K562 (cell line): Measurements from ENCODE around the gene B4GALNT3. TPM values are rescaled to one million over a fixed set of nuclear protein-coding genes. Genes with fewer than 3 reads are reported as not detected.

Source experiments
- ATAC-seq: fragments of 200-7000 bp; cut with Tn5 transposase; 3 replicates; pipeline ENCODE4 v1.9.1; 2020; ENCODE audit warnings: moderate library complexity
- BruUV-seq: library from RNA; stranded (reverse); fragments of 400-500 nt; replicated peaks from 2 replicates; lab custom pipeline; 2021; lab: Mats Ljungman, UMichigan
- CTCF ChIA-PET: fragments of 300-600 bp; formaldehyde crosslinking; extraction: SDS; loops from one replicate; lab custom pipeline; 2021; ENCODE audit warnings: low intra/inter-chr PET ratio; lab: Yijun Ruan, JAX
- POLR2A ChIA-PET: fragments of 300-600, 350-650 bp; sonication (Branson Sonifier 250); formaldehyde crosslinking; extraction: SDS; loops from one replicate; lab custom pipeline; 2021; ENCODE audit warnings: antibody characterized with exemption, inconsistent platforms; lab: Yijun Ruan, JAX
- DNase-seq, 4 experiments: peaks; one replicate each; pipeline versions ENCODE4 v3.0.0 to v3.0.0-alpha.2; 2011 to 2018; ENCODE audit warnings: low spot score in 3 of 4, mixed read lengths in 3 of 4; ENCODE audit errors: extremely low read depth in 1 of 4
- FAIRE-seq: peaks from 2 replicates; lab custom pipeline; 2011; peaks lifted over from hg19 to GRCh38; lab: Jason Lieb, UNC
- H2AFZ ChIP-seq: 2 replicates; pipeline ENCODE4 v1.6.0; 2011; ENCODE audit warnings: low read depth, low read length, control low read depth, inconsistent platforms
- H3K27ac ChIP-seq: fragments of 200-600 bp; 3 replicates; pipeline ENCODE4 v1.8.0; 2011; ENCODE audit warnings: low read depth, mild to moderate bottlenecking, control low read depth, inconsistent platforms, low read length, moderate library complexity, mixed read lengths; ENCODE audit errors: extremely low read depth
- H3K27me3 ChIP-seq, 2 experiments: fragments of 300-600 bp in 1 of 2; 2 replicates in 1 of 2; 3 replicates in 1 of 2; pipeline versions ENCODE4 v1.6.0 to v1.8.0; 2011; ENCODE audit warnings: inconsistent platforms in 2 of 2, low read length in 2 of 2, mild to moderate bottlenecking in 1 of 2, mixed read lengths in 1 of 2, moderate library complexity in 1 of 2; ENCODE audit not compliant: control insufficient read depth in 2 of 2, insufficient read depth in 2 of 2
- H3K36me3 ChIP-seq: fragments of 300-600 bp; 3 replicates; pipeline ENCODE4 v1.8.0; 2011; ENCODE audit warnings: mild to moderate bottlenecking, low read length, inconsistent platforms; ENCODE audit not compliant: control insufficient read depth, insufficient read depth
- H3K4me1 ChIP-seq, 2 experiments: fragments of 200-600 bp in 1 of 2; replicated peaks in 1 of 2; 2 replicates in 1 of 2; 3 replicates in 1 of 2; pipeline versions ENCODE4 v1.5.1 to v1.8.0; 2011; ENCODE audit warnings: inconsistent platforms in 2 of 2, low read length in 2 of 2, mild to moderate bottlenecking in 1 of 2, mixed read lengths in 1 of 2, moderate library complexity in 1 of 2; ENCODE audit not compliant: control insufficient read depth in 2 of 2, insufficient read depth in 2 of 2
- H3K4me2 ChIP-seq: 2 replicates; pipeline ENCODE4 v1.6.1; 2011; ENCODE audit warnings: low read length, control low read depth, inconsistent platforms, mixed read lengths; ENCODE audit not compliant: insufficient read depth
- H3K4me3 ChIP-seq: fragments of 200-600 bp; sonication (generic), shearing (Covaris generic); 2 replicates; pipeline ENCODE4 v1.5.1; 2016; ENCODE audit warnings: control low read depth, inconsistent platforms
- H3K79me2 ChIP-seq: fragments of 200-600 bp; 3 replicates; pipeline ENCODE4 v1.8.0; 2011; ENCODE audit warnings: low read length, inconsistent platforms; ENCODE audit not compliant: control insufficient read depth, insufficient read depth
- H3K9ac ChIP-seq, 2 experiments: 2 replicates each; pipeline versions ENCODE4 v1.6.0 to v1.6.1; 2011; ENCODE audit warnings: low read depth in 2 of 2, low read length in 2 of 2, control low read depth in 1 of 2, inconsistent platforms in 1 of 2, mild to moderate bottlenecking in 1 of 2, mixed read lengths in 1 of 2; ENCODE audit not compliant: insufficient read depth in 1 of 2
- H3K9me1 ChIP-seq: one replicate; pipeline ENCODE4 v1.6.0; 2011; ENCODE audit warnings: inconsistent platforms, mild to moderate bottlenecking, low read length, moderate library complexity; ENCODE audit not compliant: control insufficient read depth, insufficient read depth
- H3K9me3 ChIP-seq: replicated peaks from 2 replicates; pipeline ENCODE4 v1.5.1; 2011; ENCODE audit warnings: low read depth, low read length, inconsistent platforms; ENCODE audit not compliant: control insufficient read depth, insufficient read depth
- H4K20me1 ChIP-seq: replicated peaks from 2 replicates; pipeline ENCODE4 v1.6.1; 2011; ENCODE audit warnings: low read length, inconsistent platforms, mixed read lengths; ENCODE audit not compliant: control insufficient read depth, insufficient read depth
- ARHGAP35 ChIP-seq: fragments of 450-650 bp; IDR thresholded peaks from 2 replicates; pipeline ENCODE4 v1.6.1; 2018; ENCODE audit not compliant: partially characterized antibody
- GATAD2A ChIP-seq: fragments of 450-650 bp; IDR thresholded peaks from 2 replicates; pipeline ENCODE4 v1.6.1; 2017
- GTF2E2 ChIP-seq: fragments of 200-800 bp; sonication (Bioruptor generic); IDR thresholded peaks from 2 replicates; pipeline ENCODE4 v1.6.1; 2016; ENCODE audit warnings: missing genetic modification characterization, missing compliant biosample characterization
- HDAC3 ChIP-seq: fragments of 450-650 bp; IDR thresholded peaks from 2 replicates; pipeline ENCODE4 v1.6.1; 2018; ENCODE audit warnings: borderline replicate concordance, mild to moderate bottlenecking, moderate library complexity; ENCODE audit not compliant: partially characterized antibody
- JUNB ChIP-seq: fragments of 450-650 bp; formaldehyde crosslinking; conservative IDR thresholded peaks from 2 replicates; pipeline ENCODE4 v1.4.0; 2020; ENCODE audit warnings: mild to moderate bottlenecking
- KDM1A ChIP-seq, 2 experiments: fragments of 450-650 bp; IDR thresholded peaks; 2 replicates each; pipeline ENCODE4 v1.6.1; 2016; ENCODE audit warnings: mild to moderate bottlenecking in 2 of 2
- KDM4B ChIP-seq, 2 experiments: fragments of 450-650 bp in 1 of 2; sonication (generic) in 1 of 2; IDR thresholded peaks; 2 replicates each; pipeline ENCODE4 v1.6.1; 2016 to 2017; ENCODE audit warnings: borderline replicate concordance in 2 of 2, antibody characterized with exemption in 1 of 2, low read depth in 1 of 2, mild to moderate bottlenecking in 1 of 2
- MXI1 ChIP-seq: IDR thresholded peaks from 2 replicates; pipeline ENCODE4 v1.6.1; 2011; ENCODE audit warnings: low read depth, mild to moderate bottlenecking, improper control_type of control experiment, low read length
- SP1 ChIP-seq: sonication (generic); formaldehyde crosslinking; IDR thresholded peaks from 2 replicates; pipeline ENCODE4 v1.8.1; 2022; ENCODE audit warnings: mild to moderate bottlenecking, missing genetic modification reagents
- ZFP1 ChIP-seq: fragments of 450-650 bp; formaldehyde crosslinking; IDR thresholded peaks from 2 replicates; pipeline ENCODE4 v1.4.0; 2020; ENCODE audit warnings: mild to moderate bottlenecking, mixed read lengths
- ZZZ3 ChIP-seq: fragments of 450-650 bp; IDR thresholded peaks from 2 replicates; pipeline ENCODE4 v1.6.1; 2016; ENCODE audit warnings: antibody characterized with exemption, mild to moderate bottlenecking, moderate library complexity
- WGBS: fragments of 100-300 bp; shearing (Covaris generic); methylation state at CpG from one replicate; pipeline ENCODE4 v1.1.6; 2016; ENCODE audit warnings: low coverage, mixed read lengths; ENCODE audit not compliant: insufficient coverage; ENCODE audit errors: missing lambda C conversion rate; 5-methylcytosine and 5-hydroxymethylcytosine counted together
- in situ Hi-C: fragments of 300-500 bp; cut with MboI; formaldehyde crosslinking; loops from 4 replicates; pipeline ENCODE4 v1.15.0; 2018; ENCODE audit warnings: inconsistent platforms, mixed read lengths
- intact Hi-C: fragments of 100-400 bp; cut with micrococcal nuclease; formaldehyde crosslinking; loops from 2 replicates; pipeline ENCODE4 v1.14.2; 2022
- polyA plus RNA-seq, 8 experiments: library from polyadenylated mRNA; depleted of rRNA in 4 of 8; stranded (reverse) in 5 of 8; unstranded in 3 of 8; fragments of >200 nt; fragmentation: Nextera tagmentation in 2 of 8; fragmentation: Illumina TruSeq in 1 of 8; extraction: Ambion mirVana in 2 of 8; extraction: Trizol in 1 of 8; gene quantifications; 2 replicates each; pipeline versions ENCODE4 v1.2.1 to v1.2.3, GENCODE V29; 2011 to 2014; ENCODE audit warnings: inconsistent platforms in 1 of 8, missing spikeins in 1 of 8
- total RNA-seq, 7 experiments: library from RNA; depleted of rRNA in 6 of 7; stranded (reverse); fragments of >200 nt in 6 of 7; fragmentation: Illumina TruSeq in 2 of 7; extraction: Trizol in 2 of 7; gene quantifications; 2 replicates each; pipeline versions ENCODE4 v1.2.1 to v1.2.3, GENCODE V29; 2011 to 2021; ENCODE audit warnings: low replicate concordance in 1 of 7
- TF ChIP-seq, protein P1 (sequence below): IDR thresholded peaks from 2 replicates; pipeline ENCODE4 v1.6.1; 2012; ENCODE audit warnings: low read depth, low read length, improper control_type of control experiment, borderline replicate concordance

Gene B4GALNT3
- total and polyA plus RNA-seq, 9 of the 15 experiments (the other 6 are each of a cell fraction or from before 2014, with no cell fraction given) = 0.04 to 0.36 (median 0.10) TPM; not detected in 6

DNA sequence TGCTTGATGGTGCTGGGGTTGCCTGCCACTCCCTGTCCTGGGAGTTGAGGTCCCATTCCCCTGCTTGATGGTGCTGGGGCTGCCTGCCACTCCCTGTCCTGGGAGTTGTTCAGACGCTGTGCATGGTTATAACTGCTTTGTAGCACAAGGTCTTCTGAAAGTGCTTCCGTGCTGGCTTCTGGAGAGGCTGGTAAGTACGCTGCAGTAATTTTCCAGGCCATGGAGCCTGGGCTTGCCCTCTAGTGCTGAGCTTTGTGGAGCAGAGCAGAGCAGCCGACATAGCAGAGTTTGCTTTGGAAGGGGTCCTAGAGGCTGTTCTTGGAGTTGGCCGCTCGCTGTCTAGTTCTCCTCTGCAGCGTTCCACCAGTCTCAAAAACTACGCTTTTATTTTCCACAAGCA lies 6.3 kb downstream of the B4GALNT3 start:
- TF ChIP-seq ARHGAP35 (no peak), GATAD2A (no peak), HDAC3 (no peak), GTF2E2 (no peak), SP1 (CRISPR knock-in tag) (no peak), ZZZ3 (no peak), JUNB (CRISPR knock-in tag) (no peak), KDM4B (IDR thresholded peaks at IDR 0.05; ENCODE audit: borderline replicate concordance in 2 of 2, low read depth in 1 of 2) (no peak), KDM1A (IDR thresholded peaks at IDR 0.05) (no peak), MXI1 (no peak), ZFP1 (CRISPR knock-in tag) (no peak)
- TF ChIP-seq, protein P1, sequence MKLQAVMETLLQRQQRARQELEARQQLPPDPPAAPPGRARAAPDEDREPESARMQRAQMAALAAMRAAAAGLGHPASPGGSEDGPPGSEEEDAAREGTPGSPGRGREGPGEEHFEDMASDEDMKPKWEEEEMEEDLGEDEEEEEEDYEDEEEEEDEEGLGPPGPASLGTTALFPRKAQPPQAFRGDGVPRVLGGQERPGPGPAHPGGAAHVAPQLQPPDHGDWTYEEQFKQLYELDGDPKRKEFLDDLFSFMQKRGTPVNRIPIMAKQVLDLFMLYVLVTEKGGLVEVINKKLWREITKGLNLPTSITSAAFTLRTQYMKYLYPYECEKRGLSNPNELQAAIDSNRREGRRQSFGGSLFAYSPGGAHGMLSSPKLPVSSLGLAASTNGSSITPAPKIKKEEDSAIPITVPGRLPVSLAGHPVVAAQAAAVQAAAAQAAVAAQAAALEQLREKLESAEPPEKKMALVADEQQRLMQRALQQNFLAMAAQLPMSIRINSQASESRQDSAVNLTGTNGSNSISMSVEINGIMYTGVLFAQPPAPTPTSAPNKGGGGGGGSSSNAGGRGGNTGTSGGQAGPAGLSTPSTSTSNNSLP = no peak
- no TSS peak for BruUV-seq
- ChIA-PET CTCF (no interaction called here), POLR2A (no interaction called here)
- no peaks in the 10 kb centered on the region; a peak in 1 of 5 replicates for H3K4me1 ChIP-seq
- H3K79me2 ChIP-seq = no peaks in the 10 kb centered on the region
- no peak overlapping the region for H3K9ac ChIP-seq
- in situ Hi-C loops (no loop called here), intact Hi-C loops (no loop called here)
- no peak overlapping the region for H3K4me2 ChIP-seq
- no peaks in the 10 kb centered on the region for H3K9me3 ChIP-seq
- peaks cover 1% of the 10 kb centered on the region; the same call in 1 of the 2 replicates for H4K20me1 ChIP-seq
- H3K4me3 ChIP-seq = no peak overlapping the region
- H3K9me1 ChIP-seq = no peaks in the 10 kb centered on the region
- ATAC-seq = no peak
- H3K27me3 ChIP-seq = peaks cover 19 to 49% of the 10 kb centered on the region in 2 experiments
- H3K36me3 ChIP-seq = no peaks in the 10 kb centered on the region
- WGBS = 17% methylated on average over 7 of the region's 8 CpGs
- H2AFZ ChIP-seq = no peak overlapping the region
- H3K27ac ChIP-seq = no peak overlapping the region
- DNase-seq = no peak
- FAIRE-seq = no peak
